ENCODE results near the gene SFTPD. TPM values are rescaled to one million over a fixed set of nuclear protein-coding genes. Genes with fewer than 3 reads are reported as not detected.

The SFTPD gene
- total RNA-seq, 1 donor from 2014 or later: not detected

GRCh38 chr10:79979310-79979975, 30.5 kb upstream of the SFTPD start:
- TF ChIP-seq CTCF (conservative IDR thresholded peaks at IDR 0.05; ENCODE audit: low read depth, low read length): no peak
- DNase-seq (ENCODE audit: low read depth): no peak
- H3K4me3 ChIP-seq (ENCODE audit: low read depth, low read length): no peak overlapping the region

- no peak overlapping the region for H3K4me3 ChIP-seq (ENCODE audit: low read depth, low read length)
- no peak for TF ChIP-seq CTCF (conservative IDR thresholded peaks at IDR 0.05; ENCODE audit: low read depth, low read length)
- no peak for DNase-seq (ENCODE audit: low read depth)
These were observed 28.1 kb upstream of the SFTPD start for GRCh38 chr10:79976999-79977398.

GRCh38 chr10:79970062-79970461, 21.2 kb upstream of the SFTPD start:
- TF ChIP-seq CTCF (conservative IDR thresholded peaks at IDR 0.05; ENCODE audit: low read depth, low read length): no peak
- H3K4me3 ChIP-seq (ENCODE audit: low read depth, low read length): no peak overlapping the region
- DNase-seq (ENCODE audit: low read depth): no peak

GRCh38 chr10:79947787-79948424, 999 bp downstream of the SFTPD start:
- no peak overlapping the region for H3K4me3 ChIP-seq (ENCODE audit: low read depth, low read length)
- TF ChIP-seq CTCF (conservative IDR thresholded peaks at IDR 0.05; ENCODE audit: low read depth, low read length): no peak
- no peak for DNase-seq (ENCODE audit: low read depth)

- no peak overlapping the region for H3K4me3 ChIP-seq (ENCODE audit: low read depth, low read length)
- DNase-seq (ENCODE audit: low read depth): no peak
- no peak for TF ChIP-seq CTCF (conservative IDR thresholded peaks at IDR 0.05; ENCODE audit: low read depth, low read length)
These were observed 1.9 kb downstream of the SFTPD start for GRCh38 chr10:79947083-79947415.

- H3K4me3 ChIP-seq (ENCODE audit: low read depth, low read length): no peak overlapping the region
- TF ChIP-seq CTCF (conservative IDR thresholded peaks at IDR 0.05; ENCODE audit: low read depth, low read length): no peak
- DNase-seq (ENCODE audit: low read depth): no peak
These were observed 2.4 kb downstream of the SFTPD start for GRCh38 chr10:79946271-79947082.

Data from epithelial cell of proximal tubule (primary cell).